GM19023 (cell line): ENCODE measurements around the gene DYNC1LI1.

Source experiments
- ATAC-seq: cut with Tn5 transposase; IDR thresholded peaks from one replicate; pipeline ENCODE4 v1.9.1; 2021; ENCODE audit warnings: mild to moderate bottlenecking, moderate library complexity; ENCODE audit not compliant: unreplicated experiment

DYNC1LI1 gene

GRCh38 chr3:32493437-32494414 lies 76.9 kb downstream of the DYNC1LI1 start:
- peak; percentile 86 for ATAC-seq

DNA sequence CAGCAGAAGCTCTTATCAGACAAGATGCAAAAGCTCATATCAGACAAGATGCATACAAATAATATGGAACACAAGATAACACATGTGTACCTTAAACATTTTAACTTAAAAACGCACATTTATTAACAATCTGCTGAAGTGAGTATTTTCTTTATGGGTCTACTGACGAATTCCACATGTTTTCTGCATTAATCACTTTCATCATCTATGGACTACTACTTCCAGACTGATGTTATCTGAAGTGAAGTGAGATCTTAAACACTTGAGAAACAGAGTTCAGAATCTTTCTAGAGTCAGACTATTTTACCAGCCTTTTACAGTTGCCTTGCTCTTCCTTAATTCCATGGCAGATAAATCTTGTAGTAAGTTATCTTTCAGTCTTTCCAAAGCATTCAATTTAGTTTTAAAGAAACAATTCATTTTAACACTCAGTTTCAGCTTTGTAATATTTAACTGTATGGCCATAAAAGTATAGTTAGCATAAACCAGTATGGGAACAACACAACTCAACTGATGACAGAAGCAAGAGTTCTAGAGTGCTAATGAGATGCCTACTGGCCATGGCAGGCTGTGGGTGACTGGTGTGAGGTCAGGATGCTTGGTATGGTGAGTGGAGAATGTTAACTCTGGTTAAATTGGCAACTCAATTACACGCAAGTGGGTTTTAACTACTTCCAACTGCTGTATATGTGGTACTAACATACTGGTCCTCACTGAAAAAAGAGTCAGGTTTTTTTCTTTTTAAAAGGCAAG lies 77.8 kb downstream of the DYNC1LI1 start:
- no peak for ATAC-seq

DNA sequence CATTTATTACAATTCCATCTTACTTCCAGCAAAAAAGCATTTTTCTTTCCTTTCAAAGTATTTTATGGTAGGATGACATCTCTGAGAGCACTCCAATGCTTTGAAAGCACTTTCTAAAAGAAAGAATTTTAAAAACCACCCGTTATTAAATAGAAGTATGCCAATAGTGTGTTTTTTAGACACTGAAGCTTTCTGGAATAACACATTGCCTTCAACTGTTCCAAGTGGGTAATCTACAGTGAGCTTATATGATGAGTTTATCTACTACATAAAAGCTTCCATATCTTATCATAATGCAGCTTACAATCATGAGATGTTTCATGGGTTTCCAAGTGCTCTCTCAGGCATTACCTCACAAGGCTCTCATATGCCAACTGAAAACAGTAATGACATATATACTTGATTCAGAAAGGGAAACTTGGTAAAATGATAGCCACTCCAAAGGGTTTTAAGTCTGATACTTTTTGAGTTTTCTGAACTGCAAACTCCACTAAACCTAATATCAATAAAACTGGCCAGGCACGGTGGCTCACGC lies 82.1 kb downstream of the DYNC1LI1 start:
- no peak for ATAC-seq

DNA sequence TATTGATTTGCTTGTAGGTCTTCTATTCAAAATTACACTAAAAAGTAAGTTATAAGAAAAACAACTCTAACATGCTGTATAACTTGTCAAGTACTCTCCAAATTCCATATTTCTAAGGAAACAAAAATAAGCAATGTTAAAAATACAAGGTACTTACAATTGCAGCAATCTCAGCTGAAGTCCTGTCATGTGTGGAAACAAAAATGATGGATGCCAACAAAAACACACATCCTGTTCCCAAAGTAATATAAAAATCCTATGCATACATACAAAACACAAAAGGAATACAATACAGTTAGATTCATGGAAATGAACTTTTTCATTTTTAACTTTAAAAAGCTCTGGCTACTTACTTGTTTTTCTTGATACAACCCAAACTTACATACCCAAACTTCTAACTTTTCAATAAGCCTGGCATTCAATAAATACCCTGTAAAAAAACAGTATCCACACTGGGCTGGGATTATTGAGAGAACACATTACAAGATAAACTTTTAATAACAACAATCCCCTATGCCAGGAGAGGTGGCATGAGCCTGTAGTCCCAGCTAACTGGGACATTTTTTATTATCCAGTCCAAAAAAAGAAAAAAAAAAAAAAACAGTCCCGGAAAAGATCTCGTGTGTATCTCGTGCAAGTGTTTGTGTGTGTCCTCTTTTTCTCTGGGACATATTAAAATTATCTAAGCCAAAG lies 82.7 kb downstream of the DYNC1LI1 start:
- no peak for ATAC-seq

DNA sequence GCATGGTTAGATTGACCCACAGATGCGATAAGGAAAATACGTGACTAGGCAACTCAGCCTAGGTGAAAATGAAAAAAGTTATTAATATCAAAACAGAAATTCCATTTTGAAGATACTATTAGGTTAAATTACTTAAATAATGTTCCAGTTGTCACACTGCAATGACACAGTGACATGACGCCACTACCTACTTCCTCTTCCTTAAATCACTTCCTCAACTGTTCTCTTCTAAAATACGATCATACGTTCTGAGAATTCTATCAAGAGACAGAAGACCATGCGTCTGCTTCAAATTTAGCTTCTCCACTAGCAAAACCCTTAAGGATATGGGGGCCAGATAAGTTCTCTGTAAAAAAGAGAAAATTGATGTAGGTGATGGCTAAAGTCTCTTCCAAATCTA lies 86.2 kb downstream of the DYNC1LI1 start:
- ATAC-seq = no peak

DNA sequence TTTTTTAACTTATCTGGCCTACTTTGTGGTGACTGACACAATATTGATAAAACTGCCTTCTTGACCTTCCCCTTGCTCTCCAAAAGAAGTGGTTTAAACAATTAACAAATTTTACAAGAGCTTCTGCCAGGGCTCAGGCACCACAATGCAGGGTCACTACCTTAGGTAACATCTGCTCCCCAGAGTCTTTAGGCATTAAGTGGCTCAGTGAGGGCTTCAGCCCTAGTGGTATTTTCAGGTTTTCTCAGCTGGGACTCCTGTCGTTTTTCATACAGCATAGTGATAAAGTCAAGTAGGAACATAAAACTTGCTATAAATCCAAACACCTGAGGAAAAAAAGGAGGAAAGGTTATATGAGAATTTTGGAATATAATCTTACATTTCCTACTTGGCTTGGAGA lies 86.9 kb downstream of the DYNC1LI1 start:
- ATAC-seq = no peak

GRCh38 chr3:32482693-32483092 lies 88.0 kb downstream of the DYNC1LI1 start:
- ATAC-seq = no peak

GRCh38 chr3:32481791-32482631 lies 88.6 kb downstream of the DYNC1LI1 start:
- ATAC-seq = no peak

GRCh38 chr3:32480604-32481003 lies 90.1 kb downstream of the DYNC1LI1 start:
- no peak for ATAC-seq
